Smooth muscle cell (in vitro differentiated cells): Measurements from ENCODE around the gene CACNA1I. TPM values are rescaled to one million over a fixed set of nuclear protein-coding genes. Genes with fewer than 3 reads are reported as not detected.

Source experiments
- DNase-seq: peaks from one replicate; lab custom pipeline; 2025; ENCODE audit not compliant: unreplicated experiment; lab: John Stamatoyannopoulos, UW
- H2AFZ ChIP-seq: fragments of 200-600 bp; sonication (generic); 2 replicates; pipeline ENCODE4 v1.6.0; 2016; ENCODE audit warnings: antibody characterized with exemption, low read depth, mild to moderate bottlenecking
- H3F3A ChIP-seq: fragments of 200-600 bp; sonication (generic); 2 replicates; pipeline ENCODE4 v1.6.0; 2017; ENCODE audit warnings: antibody characterized with exemption, low read depth
- H3K27ac ChIP-seq: fragments of 200-600 bp; sonication (generic); 2 replicates; pipeline ENCODE4 v1.5.1; 2016; ENCODE audit warnings: low read depth, mild to moderate bottlenecking
- H3K27me3 ChIP-seq: fragments of 200-600 bp; sonication (generic); 2 replicates; pipeline ENCODE4 v1.6.1; 2016; ENCODE audit warnings: low read depth, mild to moderate bottlenecking
- H3K36me3 ChIP-seq: fragments of 200-600 bp; sonication (generic); 2 replicates; pipeline ENCODE4 v1.5.1; 2016; ENCODE audit warnings: low read depth
- H3K4me1 ChIP-seq: fragments of 200-600 bp; sonication (generic); 2 replicates; pipeline ENCODE4 v1.5.1; 2016; ENCODE audit warnings: low read depth
- H3K4me2 ChIP-seq: fragments of 200-600 bp; sonication (generic); 2 replicates; pipeline ENCODE4 v1.6.0; 2016; ENCODE audit warnings: mild to moderate bottlenecking
- H3K4me3 ChIP-seq: fragments of 200-600 bp; sonication (generic); 2 replicates; pipeline ENCODE4 v1.5.1; 2016; ENCODE audit warnings: mild to moderate bottlenecking
- H3K79me2 ChIP-seq: fragments of 200-600 bp; sonication (generic); 2 replicates; pipeline ENCODE4 v1.6.0; 2016; ENCODE audit warnings: low read depth, mild to moderate bottlenecking
- H3K9ac ChIP-seq: fragments of 200-600 bp; sonication (generic); 2 replicates; pipeline ENCODE4 v1.6.0; 2016; ENCODE audit warnings: low read depth
- H3K9me3 ChIP-seq: fragments of 200-600 bp; sonication (generic); replicated peaks from 2 replicates; pipeline ENCODE4 v1.5.1; 2016; ENCODE audit warnings: low read depth
- H4K20me1 ChIP-seq: fragments of 200-600 bp; sonication (generic); 2 replicates; pipeline ENCODE4 v1.6.0; 2016; ENCODE audit warnings: low read depth
- whole genome bisulfite sequencing: methylation state at CpG from one replicate; pipeline ENCODE4 v1.1.7; 2016; ENCODE audit warnings: low lambda C conversion rate; 5-methylcytosine and 5-hydroxymethylcytosine counted together
- polyA plus RNA-seq: library from polyadenylated mRNA; unstranded; fragments of >200 nt; fragmentation: Nextera tagmentation; extraction: Ambion mirVana; gene quantifications from 2 replicates; pipeline ENCODE4 v1.2.1, GENCODE V29; 2016
- total RNA-seq: library from RNA; depleted of rRNA; stranded (reverse); fragments of >200 nt; gene quantifications from 2 replicates; pipeline ENCODE4 v1.2.3, GENCODE V29; 2014
- TF ChIP-seq, protein P1 (sequence below): fragments of 200-600 bp; sonication (generic); IDR thresholded peaks from 2 replicates; pipeline ENCODE4 v1.5.1; 2017; ENCODE audit warnings: borderline replicate concordance, mild to moderate bottlenecking, antibody characterized with exemption; ENCODE audit not compliant: insufficient read depth, poor library complexity, severe bottlenecking

CACNA1I gene
- total and polyA plus RNA-seq, 2 experiments from 2014 or later, result not detected

DNA sequence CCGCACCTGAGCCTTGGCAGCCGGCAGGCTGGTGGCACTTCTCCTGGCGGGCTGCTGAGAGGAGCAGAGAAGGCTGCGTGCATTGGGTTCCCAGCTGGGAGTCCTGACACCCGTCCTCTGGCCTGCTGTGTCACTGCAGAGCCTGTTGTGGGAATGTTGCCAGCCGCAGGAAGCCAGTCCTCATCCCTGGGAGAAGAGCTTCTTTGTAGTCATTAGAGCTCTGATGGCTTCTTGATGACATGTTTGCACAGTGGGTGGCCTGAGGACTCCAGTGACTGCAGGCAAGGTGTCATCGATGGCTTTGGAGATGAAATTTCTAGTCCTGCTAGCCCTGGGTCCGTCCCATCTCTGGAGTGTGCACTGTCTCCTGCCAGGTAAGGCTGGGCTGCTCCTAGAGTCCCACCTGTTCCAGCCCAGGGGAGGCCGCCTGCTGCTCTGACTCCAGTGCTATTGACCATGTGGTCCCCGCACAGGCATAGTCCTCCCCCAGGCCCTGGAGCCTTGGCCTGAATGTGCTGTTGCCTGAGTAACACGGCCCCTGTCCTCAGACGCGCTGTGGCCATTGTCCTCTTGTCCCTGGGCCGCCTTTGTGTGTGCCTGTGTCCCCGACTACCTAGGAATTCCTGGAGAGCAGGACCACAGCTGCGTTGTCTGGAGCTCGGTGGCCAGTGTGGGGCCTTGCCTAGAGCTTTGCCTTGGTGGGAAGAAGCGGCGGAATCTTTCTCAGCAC lies 129.2 kb downstream of the CACNA1I start:
- H3K27ac ChIP-seq, result no peak overlapping the region
- no peaks in the 10 kb centered on the region for H3F3A ChIP-seq
- WGBS, result 90% methylated on average over 19 of the region's 19 CpGs
- no peak overlapping the region for H3K9ac ChIP-seq
- H3K79me2 ChIP-seq, result no peaks in the 10 kb centered on the region
- H3K4me1 ChIP-seq, result no peaks in the 10 kb centered on the region
- no peak overlapping the region for H2AFZ ChIP-seq
- no peak for DNase-seq
- TF ChIP-seq, protein P1, sequence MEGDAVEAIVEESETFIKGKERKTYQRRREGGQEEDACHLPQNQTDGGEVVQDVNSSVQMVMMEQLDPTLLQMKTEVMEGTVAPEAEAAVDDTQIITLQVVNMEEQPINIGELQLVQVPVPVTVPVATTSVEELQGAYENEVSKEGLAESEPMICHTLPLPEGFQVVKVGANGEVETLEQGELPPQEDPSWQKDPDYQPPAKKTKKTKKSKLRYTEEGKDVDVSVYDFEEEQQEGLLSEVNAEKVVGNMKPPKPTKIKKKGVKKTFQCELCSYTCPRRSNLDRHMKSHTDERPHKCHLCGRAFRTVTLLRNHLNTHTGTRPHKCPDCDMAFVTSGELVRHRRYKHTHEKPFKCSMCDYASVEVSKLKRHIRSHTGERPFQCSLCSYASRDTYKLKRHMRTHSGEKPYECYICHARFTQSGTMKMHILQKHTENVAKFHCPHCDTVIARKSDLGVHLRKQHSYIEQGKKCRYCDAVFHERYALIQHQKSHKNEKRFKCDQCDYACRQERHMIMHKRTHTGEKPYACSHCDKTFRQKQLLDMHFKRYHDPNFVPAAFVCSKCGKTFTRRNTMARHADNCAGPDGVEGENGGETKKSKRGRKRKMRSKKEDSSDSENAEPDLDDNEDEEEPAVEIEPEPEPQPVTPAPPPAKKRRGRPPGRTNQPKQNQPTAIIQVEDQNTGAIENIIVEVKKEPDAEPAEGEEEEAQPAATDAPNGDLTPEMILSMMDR, result no peak
- H4K20me1 ChIP-seq, result no peaks in the 10 kb centered on the region
- H3K36me3 ChIP-seq, result no peaks in the 10 kb centered on the region
- H3K4me2 ChIP-seq, result no peak overlapping the region
- no peak overlapping the region for H3K4me3 ChIP-seq
- peaks cover 2% of the 10 kb centered on the region for H3K27me3 ChIP-seq
- H3K9me3 ChIP-seq, result no peaks in the 10 kb centered on the region

DNA sequence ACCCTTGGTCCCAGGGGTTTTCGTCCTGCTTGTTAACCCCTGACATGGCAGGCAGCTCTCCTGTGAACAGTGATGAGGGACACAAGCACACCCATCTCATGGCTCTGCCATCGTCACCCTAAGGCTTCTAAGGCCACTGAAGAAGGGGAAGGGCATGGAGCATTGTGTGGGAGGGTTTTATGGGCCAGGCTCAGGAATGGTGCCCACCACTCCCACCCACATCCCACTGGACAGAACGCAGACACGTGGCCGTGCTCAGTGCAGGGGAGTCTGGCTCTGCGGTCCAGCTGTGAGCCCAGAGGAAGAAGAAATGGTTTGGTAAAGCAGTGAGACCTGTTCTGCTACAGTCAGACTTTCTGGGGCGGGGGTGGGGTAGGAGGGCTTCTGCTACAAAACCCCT lies 130.0 kb downstream of the CACNA1I start:
- Histone ChIP-seq H3K36me3 (no peaks in the 10 kb centered on the region), H3K9me3 (no peaks in the 10 kb centered on the region), H3K27ac (no peak overlapping the region), H3K9ac (no peak overlapping the region), H2AFZ (no peak overlapping the region), H3K27me3 (no peaks in the 10 kb centered on the region), H3K4me1 (no peaks in the 10 kb centered on the region), H3K4me3 (no peak overlapping the region), H3F3A (no peaks in the 10 kb centered on the region), H3K79me2 (no peaks in the 10 kb centered on the region), H4K20me1 (no peaks in the 10 kb centered on the region), H3K4me2 (no peak overlapping the region)
- 77% methylated on average over 7 of the region's 7 CpGs for WGBS
- TF ChIP-seq, protein P1, result no peak
- DNase-seq, result no peak

DNA sequence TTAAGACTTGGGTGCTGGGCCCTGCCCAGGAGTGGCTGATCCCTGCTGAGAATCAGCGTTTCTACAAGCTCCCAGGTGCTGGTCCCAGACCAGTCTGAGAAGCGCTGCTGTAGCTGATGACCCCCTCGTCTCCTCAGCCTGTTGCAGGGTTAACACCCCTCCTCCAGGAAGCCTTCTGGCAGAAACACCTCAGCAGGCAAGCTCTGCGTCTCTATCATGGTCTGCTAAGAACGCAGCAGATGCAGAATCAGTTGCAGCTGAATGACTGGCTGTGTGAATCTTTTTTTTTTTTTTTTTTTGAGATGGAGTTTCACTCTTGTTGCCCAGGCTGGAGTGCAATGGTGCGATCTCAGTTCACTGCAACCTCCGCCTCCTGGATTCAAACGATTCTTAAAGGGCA lies 132.5 kb downstream of the CACNA1I start:
- Histone ChIP-seq H4K20me1 (no peaks in the 10 kb centered on the region), H3K9me3 (no peaks in the 10 kb centered on the region), H3K27ac (no peak overlapping the region), H3K79me2 (no peaks in the 10 kb centered on the region), H3K27me3 (no peaks in the 10 kb centered on the region), H3F3A (no peaks in the 10 kb centered on the region), H3K9ac (no peak overlapping the region), H3K36me3 (no peaks in the 10 kb centered on the region), H3K4me2 (no peak overlapping the region), H2AFZ (no peak overlapping the region), H3K4me1 (peaks cover 9% of the 10 kb centered on the region), H3K4me3 (no peak overlapping the region)
- TF ChIP-seq, protein P1, result no peak
- 92% methylated on average over 8 of the region's 8 CpGs for WGBS
- DNase-seq, result no peak
